ENCODE measurements around the gene STIMATE. TPM values are rescaled to one million over a fixed set of nuclear protein-coding genes. Genes with fewer than 3 reads are reported as not detected.

The STIMATE gene
- total RNA-seq, 5 donors from 2014 or later (not counting 1 experiment from before 2014, with no cell fraction given) = 37.3 to 61.8 (median 52.9) TPM

GRCh38 chr3:52871761-52872160 lies 25.6 kb downstream of the STIMATE start:
- ChIA-PET POLR2A (no interaction called here), CTCF (no interaction called here)
- DNase-seq (no peak), ATAC-seq (replicated peaks in 1 of 4) (no peak)
- WGBS (ENCODE audit: insufficient coverage) = 87% methylated on average over 8 of the region's 9 CpGs
- H3K4me1 Mint-ChIP-seq = peaks cover 35 to 46% (median 39%) of the 10 kb centered on the region in 3 donors
- Histone ChIP-seq H3K27me3 (replicated peaks in 1 of 2; ENCODE audit: control insufficient read depth in 2 of 2, extremely low read depth in 1 of 2, insufficient read depth in 2 of 2, low read length in 1 of 2) (no peaks in the 10 kb centered on the region), H3K4me3 (ENCODE audit: control insufficient read depth in 1 of 2, extremely low read depth in 1 of 2, low read length in 1 of 2) (no peak overlapping the region), H3K27ac (ENCODE audit: low read length) (no peak overlapping the region), H3K9me3 (no peaks in the 10 kb centered on the region), H3K4me1 (ENCODE audit: control insufficient read depth in 1 of 2, extremely low read depth in 1 of 2, insufficient read depth in 2 of 2, low read length in 2 of 2) (peaks cover 2 to 11% of the 10 kb centered on the region in 2 experiments), H3K36me3 (ENCODE audit: control insufficient read depth in 2 of 2, extremely low read depth in 1 of 2, insufficient read depth in 1 of 2, low read length in 1 of 2) (no peaks in the 10 kb centered on the region)
- no peaks in the 10 kb centered on the region for H3K27me3 Mint-ChIP-seq
- H3K4me3 Mint-ChIP-seq = no peak overlapping the region
- no peak overlapping the region for H3K27ac Mint-ChIP-seq
- H3K9me3 Mint-ChIP-seq = no peaks in the 10 kb centered on the region
- peaks cover 20% of the 10 kb centered on the region for H3K36me3 Mint-ChIP-seq

- Histone ChIP-seq H3K36me3 (ENCODE audit: control insufficient read depth in 2 of 2, extremely low read depth in 1 of 2, insufficient read depth in 1 of 2, low read length in 1 of 2) (no peaks in the 10 kb centered on the region), H3K27ac (ENCODE audit: low read length) (no peak overlapping the region), H3K9me3 (no peaks in the 10 kb centered on the region), H3K27me3 (replicated peaks in 1 of 2; ENCODE audit: control insufficient read depth in 2 of 2, extremely low read depth in 1 of 2, insufficient read depth in 2 of 2, low read length in 1 of 2) (no peaks in the 10 kb centered on the region), H3K4me3 (ENCODE audit: control insufficient read depth in 1 of 2, extremely low read depth in 1 of 2, low read length in 1 of 2) (no peak overlapping the region), H3K4me1 (ENCODE audit: control insufficient read depth in 1 of 2, extremely low read depth in 1 of 2, insufficient read depth in 2 of 2, low read length in 2 of 2) (peaks cover 2 to 8% of the 10 kb centered on the region in 2 experiments)
- H3K27me3 Mint-ChIP-seq = no peaks in the 10 kb centered on the region
- DNase-seq (no peak), ATAC-seq (replicated peaks in 1 of 4) (no peak)
- POLR2A ChIA-PET = no interaction called here
- CTCF ChIA-PET = interaction anchor here in 1 of 2 donors (0.6 kb wide), 1 partner anchor 15 kb away, joined by 15 read pairs; no protein-coding TSS in a partner anchor
- H3K27ac Mint-ChIP-seq = no peak overlapping the region
- peaks cover 0 to 9% (median 8%) of the 10 kb centered on the region in 3 donors for H3K9me3 Mint-ChIP-seq
- H3K4me3 Mint-ChIP-seq = no peak overlapping the region
- peaks cover 33% of the 10 kb centered on the region for H3K36me3 Mint-ChIP-seq
- peaks cover 25 to 44% (median 27%) of the 10 kb centered on the region in 3 donors for H3K4me1 Mint-ChIP-seq
- WGBS (ENCODE audit: insufficient coverage) = 96% methylated on average over 8 of the region's 10 CpGs
These were observed 26.9 kb downstream of the STIMATE start for GRCh38 chr3:52870471-52870870.

- peaks cover 55% of the 10 kb centered on the region for H3K36me3 Mint-ChIP-seq
- POLR2A ChIA-PET = no interaction called here
- H3K27ac Mint-ChIP-seq = no peak overlapping the region
- Histone ChIP-seq H3K27me3 (replicated peaks in 1 of 2; ENCODE audit: control insufficient read depth in 2 of 2, extremely low read depth in 1 of 2, insufficient read depth in 2 of 2, low read length in 1 of 2) (no peaks in the 10 kb centered on the region), H3K4me1 (ENCODE audit: control insufficient read depth in 1 of 2, extremely low read depth in 1 of 2, insufficient read depth in 2 of 2, low read length in 2 of 2) (no peaks in the 10 kb centered on the region), H3K36me3 (ENCODE audit: control insufficient read depth in 2 of 2, extremely low read depth in 1 of 2, insufficient read depth in 1 of 2, low read length in 1 of 2) (peaks cover 0 to 6% of the 10 kb centered on the region in 2 donors), H3K9me3 (no peaks in the 10 kb centered on the region), H3K4me3 (ENCODE audit: control insufficient read depth in 1 of 2, extremely low read depth in 1 of 2, low read length in 1 of 2) (no peak overlapping the region), H3K27ac (ENCODE audit: low read length) (no peak overlapping the region)
- 98% methylated on average over 7 of the region's 12 CpGs for WGBS (ENCODE audit: insufficient coverage)
- ATAC-seq (replicated peaks in 1 of 4) = no peak
- DNase-seq = no peak
- CTCF ChIA-PET = no interaction called here
- H3K4me1 Mint-ChIP-seq = peaks cover 2 to 26% (median 5%) of the 10 kb centered on the region in 3 donors
- H3K9me3 Mint-ChIP-seq = peaks cover 6 to 15% (median 9%) of the 10 kb centered on the region in 3 donors
- no peak overlapping the region for H3K4me3 Mint-ChIP-seq
- no peaks in the 10 kb centered on the region for H3K27me3 Mint-ChIP-seq
These were observed 30.9 kb downstream of the STIMATE start for GRCh38 chr3:52866427-52866826.

- POLR2A ChIA-PET = no interaction called here
- Mint-ChIP-seq H3K4me1 (peaks cover 2 to 25% (median 5%) of the 10 kb centered on the region in 3 donors), H3K36me3 (peaks cover 55% of the 10 kb centered on the region)
These were observed 31.4 kb downstream of the STIMATE start for GRCh38 chr3:52865994-52866393.

GRCh38 chr3:52860424-52860768 lies 37.0 kb downstream of the STIMATE start:
- no peak for DNase-seq
- Histone ChIP-seq H3K4me3 (ENCODE audit: control insufficient read depth in 1 of 2, extremely low read depth in 1 of 2, low read length in 1 of 2) (no peak overlapping the region), H3K36me3 (ENCODE audit: control insufficient read depth in 2 of 2, extremely low read depth in 1 of 2, insufficient read depth in 1 of 2, low read length in 1 of 2) (peaks cover 7 to 13% of the 10 kb centered on the region in 2 donors), H3K27ac (ENCODE audit: low read length) (no peak overlapping the region), H3K27me3 (replicated peaks in 1 of 2; ENCODE audit: control insufficient read depth in 2 of 2, extremely low read depth in 1 of 2, insufficient read depth in 2 of 2, low read length in 1 of 2) (no peaks in the 10 kb centered on the region), H3K9me3 (no peaks in the 10 kb centered on the region), H3K4me1 (ENCODE audit: control insufficient read depth in 1 of 2, extremely low read depth in 1 of 2, insufficient read depth in 2 of 2, low read length in 2 of 2) (no peaks in the 10 kb centered on the region)
- Mint-ChIP-seq H3K9me3 (peaks cover 0 to 7% (median 6%) of the 10 kb centered on the region in 3 donors), H3K27ac (no peak overlapping the region), H3K4me1 (peaks cover 0 to 5% (median 3%) of the 10 kb centered on the region in 3 donors), H3K27me3 (no peaks in the 10 kb centered on the region), H3K36me3 (peaks cover 38% of the 10 kb centered on the region), H3K4me3 (no peak overlapping the region)
- ChIA-PET CTCF (no interaction called here), POLR2A (no interaction called here)
- no peak for ATAC-seq (replicated peaks in 1 of 4)
- 93% methylated on average over 5 of the region's 8 CpGs for WGBS (ENCODE audit: insufficient coverage)

More at GRCh38 chr3:52865994-52866393, 31.4 kb downstream of the STIMATE start:
- Histone ChIP-seq H3K27me3 (replicated peaks in 1 of 2; ENCODE audit: control insufficient read depth in 2 of 2, extremely low read depth in 1 of 2, insufficient read depth in 2 of 2, low read length in 1 of 2) (no peaks in the 10 kb centered on the region), H3K9me3 (no peaks in the 10 kb centered on the region), H3K27ac (ENCODE audit: low read length) (no peak overlapping the region), H3K4me1 (ENCODE audit: control insufficient read depth in 1 of 2, extremely low read depth in 1 of 2, insufficient read depth in 2 of 2, low read length in 2 of 2) (no peaks in the 10 kb centered on the region), H3K4me3 (ENCODE audit: control insufficient read depth in 1 of 2, extremely low read depth in 1 of 2, low read length in 1 of 2) (no peak overlapping the region), H3K36me3 (ENCODE audit: control insufficient read depth in 2 of 2, extremely low read depth in 1 of 2, insufficient read depth in 1 of 2, low read length in 1 of 2) (peaks cover 2 to 6% of the 10 kb centered on the region in 2 donors)
- ATAC-seq (replicated peaks in 1 of 4) = no peak
- Mint-ChIP-seq H3K27ac (no peak overlapping the region), H3K9me3 (peaks cover 6 to 15% (median 9%) of the 10 kb centered on the region in 3 donors), H3K27me3 (no peaks in the 10 kb centered on the region), H3K4me3 (no peak overlapping the region)
- CTCF ChIA-PET = no interaction called here
- DNase-seq = no peak
- 100% methylated on average over 12 of the region's 13 CpGs for WGBS (ENCODE audit: insufficient coverage)

- Histone ChIP-seq H3K4me1 (ENCODE audit: control insufficient read depth in 1 of 2, extremely low read depth in 1 of 2, insufficient read depth in 2 of 2, low read length in 2 of 2) (no peaks in the 10 kb centered on the region), H3K27ac (ENCODE audit: low read length) (no peak overlapping the region), H3K9me3 (no peaks in the 10 kb centered on the region), H3K36me3 (ENCODE audit: control insufficient read depth in 2 of 2, extremely low read depth in 1 of 2, insufficient read depth in 1 of 2, low read length in 1 of 2) (peaks cover 8 to 13% of the 10 kb centered on the region in 2 donors), H3K4me3 (ENCODE audit: control insufficient read depth in 1 of 2, extremely low read depth in 1 of 2, low read length in 1 of 2) (no peak overlapping the region), H3K27me3 (replicated peaks in 1 of 2; ENCODE audit: control insufficient read depth in 2 of 2, extremely low read depth in 1 of 2, insufficient read depth in 2 of 2, low read length in 1 of 2) (no peaks in the 10 kb centered on the region)
- CTCF ChIA-PET = interaction anchor here in 1 of 2 donors (0.7 kb wide), 1 partner anchor 11 kb away, joined by 3 read pairs; no protein-coding TSS in a partner anchor
- no peak overlapping the region for H3K27ac Mint-ChIP-seq
- DNase-seq (no peak), ATAC-seq (replicated peaks in 1 of 4) (no peak)
- H3K36me3 Mint-ChIP-seq = peaks cover 34% of the 10 kb centered on the region
- POLR2A ChIA-PET = no interaction called here
- WGBS (ENCODE audit: insufficient coverage) = 95% methylated on average over 6 of the region's 8 CpGs
- peaks cover 0 to 3% (median 3%) of the 10 kb centered on the region in 3 donors for H3K9me3 Mint-ChIP-seq
- peaks cover 0 to 5% (median 3%) of the 10 kb centered on the region in 3 donors for H3K4me1 Mint-ChIP-seq
- no peak overlapping the region for H3K4me3 Mint-ChIP-seq
- H3K27me3 Mint-ChIP-seq = no peaks in the 10 kb centered on the region
These were observed 37.5 kb downstream of the STIMATE start for GRCh38 chr3:52859686-52860423.
